ENCODE results near the gene SLIT1. TPM values are rescaled to one million over a fixed set of nuclear protein-coding genes. Genes with fewer than 3 reads are reported as not detected.

The SLIT1 gene
- total RNA-seq, 2 donors from 2014 or later: 0.14 to 0.35 TPM

GRCh38 chr10:96984541-96985131, 201.1 kb downstream of the SLIT1 start:
- DNase-seq (ENCODE audit: low spot score): no peak
- no peaks in the 10 kb centered on the region for H3K27me3 ChIP-seq (replicated peaks; ENCODE audit: insufficient read depth)
- no peak for ATAC-seq (ENCODE audit: insufficient number of reproducible peaks, low FRiP score, low read depth)
- no peaks in the 10 kb centered on the region for H3K36me3 ChIP-seq
- H3K27ac ChIP-seq: no peak overlapping the region
- H3K4me3 ChIP-seq: peak overlapping the region; percentile 27
- H3K9me3 ChIP-seq: no peaks in the 10 kb centered on the region
- peaks cover 5 to 15% of the 10 kb centered on the region in 2 donors for H3K4me1 ChIP-seq (ENCODE audit: control insufficient read depth in 1 of 2, low read depth in 2 of 2)
- TF ChIP-seq CTCF (IDR thresholded peaks at IDR 0.05): no peak

GRCh38 chr10:96982149-96982930, 203.4 kb downstream of the SLIT1 start:
- Histone ChIP-seq H3K9me3 (no peaks in the 10 kb centered on the region), H3K4me1 (ENCODE audit: control insufficient read depth in 1 of 2, low read depth in 2 of 2) (no peaks in the 10 kb centered on the region), H3K4me3 (no peak overlapping the region), H3K27ac (no peak overlapping the region), H3K36me3 (no peaks in the 10 kb centered on the region), H3K27me3 (replicated peaks; ENCODE audit: insufficient read depth) (no peaks in the 10 kb centered on the region)
- no peak for TF ChIP-seq CTCF (IDR thresholded peaks at IDR 0.05)
- ATAC-seq (ENCODE audit: insufficient number of reproducible peaks, low FRiP score, low read depth) (no peak), DNase-seq (ENCODE audit: low spot score) (no peak)

- no peaks in the 10 kb centered on the region for H3K27me3 ChIP-seq (replicated peaks; ENCODE audit: insufficient read depth)
- no peak overlapping the region for H3K4me3 ChIP-seq
- DNase-seq (ENCODE audit: low spot score) (no peak), ATAC-seq (ENCODE audit: insufficient number of reproducible peaks, low FRiP score, low read depth) (no peak)
- H3K36me3 ChIP-seq: no peaks in the 10 kb centered on the region
- H3K27ac ChIP-seq: no peak overlapping the region
- H3K4me1 ChIP-seq (ENCODE audit: control insufficient read depth in 1 of 2, low read depth in 2 of 2): no peaks in the 10 kb centered on the region
- H3K9me3 ChIP-seq: no peaks in the 10 kb centered on the region
- TF ChIP-seq CTCF (IDR thresholded peaks at IDR 0.05): no peak
These were observed 207.1 kb downstream of the SLIT1 start for GRCh38 chr10:96978621-96979154.

- Histone ChIP-seq H3K9me3 (no peaks in the 10 kb centered on the region), H3K27me3 (replicated peaks; ENCODE audit: insufficient read depth) (no peaks in the 10 kb centered on the region), H3K4me3 (no peak overlapping the region), H3K4me1 (ENCODE audit: control insufficient read depth in 1 of 2, low read depth in 2 of 2) (no peaks in the 10 kb centered on the region), H3K27ac (no peak overlapping the region), H3K36me3 (no peaks in the 10 kb centered on the region)
- TF ChIP-seq CTCF (IDR thresholded peaks at IDR 0.05): no peak
- no peak for DNase-seq (ENCODE audit: low spot score)
- no peak for ATAC-seq (ENCODE audit: insufficient number of reproducible peaks, low FRiP score, low read depth)
These were observed 210.6 kb downstream of the SLIT1 start for GRCh38 chr10:96975136-96975535.
